ENCODE measurements around the gene ZNF320. TPM values are rescaled to one million over a fixed set of nuclear protein-coding genes. Genes with fewer than 3 reads are reported as not detected.
"Not testable (repeated sequence)": the region's sequence is repeated elsewhere in the genome, so short reads cannot be mapped to it uniquely, and the experiment has no call there.

The ZNF320 gene
- polyA plus RNA-seq (2012; ENCODE audit: low read depth, missing spikeins) = 2.2 TPM

- TF ChIP-seq POLR2A (IDR thresholded peaks at IDR 0.05; ENCODE audit: low read depth, low read length) = peak; percentile 88
- no peak; the same call in 1 of the 2 replicates for TF ChIP-seq TAF1 (IDR thresholded peaks at IDR 0.05; ENCODE audit: low read depth, low read length)
- TF ChIP-seq POLR2AphosphoS5 (IDR thresholded peaks at IDR 0.05; ENCODE audit: low read depth, low read length) = peak; percentile 76
- DNase-seq (ENCODE audit: insufficient read length, low spot score) (peak; percentile 92), FAIRE-seq (peak; percentile 97)
These were observed at the start of gene ZNF320 for GRCh38 chr19:52897138-52897935. Gene ZNF320, minus strand, starts transcription at chr19:52897635. Its CDS starts 7,380 bp downstream, at chr19:52890255.

GRCh38 chr19:52946322-52947310, 49.2 kb upstream of the ZNF320 start:
- no peak for FAIRE-seq
- no peak for TF ChIP-seq PAX5 (IDR thresholded peaks at IDR 0.05; ENCODE audit: insufficient read depth, low read length, severe bottlenecking)
- no peak for TF ChIP-seq SPI1 (IDR thresholded peaks at IDR 0.05; ENCODE audit: low read depth, low read length)
- TF ChIP-seq POLR2AphosphoS5 (IDR thresholded peaks at IDR 0.05; ENCODE audit: low read depth, low read length) = no peak
- no peak for TF ChIP-seq POU2F2 (IDR thresholded peaks at IDR 0.05; ENCODE audit: low read depth, low read length)
- TF ChIP-seq TAF1 (IDR thresholded peaks at IDR 0.05; ENCODE audit: low read depth, low read length) = no peak
- no peak for TF ChIP-seq POLR2A (IDR thresholded peaks at IDR 0.05; ENCODE audit: low read depth, low read length)
- no peak for DNase-seq (ENCODE audit: insufficient read length, low spot score)

GRCh38 chr19:52945652-52946321, 48.4 kb upstream of the ZNF320 start:
- FAIRE-seq = no peak

GRCh38 chr19:52944703-52945493, 47.5 kb upstream of the ZNF320 start:
- DNase-seq (ENCODE audit: insufficient read length, low spot score); FAIRE-seq: not testable (repeated sequence)

More at GRCh38 chr19:52945652-52946321, 48.4 kb upstream of the ZNF320 start:
- TF ChIP-seq POLR2A (IDR thresholded peaks at IDR 0.05; ENCODE audit: low read depth, low read length) (no peak), POU2F2 (IDR thresholded peaks at IDR 0.05; ENCODE audit: low read depth, low read length) (no peak), SPI1 (IDR thresholded peaks at IDR 0.05; ENCODE audit: low read depth, low read length) (no peak), PAX5 (IDR thresholded peaks at IDR 0.05; ENCODE audit: insufficient read depth, low read length, severe bottlenecking) (no peak), TAF1 (IDR thresholded peaks at IDR 0.05; ENCODE audit: low read depth, low read length) (no peak), POLR2AphosphoS5 (IDR thresholded peaks at IDR 0.05; ENCODE audit: low read depth, low read length) (no peak)
- DNase-seq (ENCODE audit: insufficient read length, low spot score) = no peak

GRCh38 chr19:52943884-52944643, 46.6 kb upstream of the ZNF320 start:
- TF ChIP-seq POLR2A (IDR thresholded peaks at IDR 0.05; ENCODE audit: low read depth, low read length) = no peak
- TF ChIP-seq SPI1 (IDR thresholded peaks at IDR 0.05; ENCODE audit: low read depth, low read length) = no peak
- no peak for TF ChIP-seq POLR2AphosphoS5 (IDR thresholded peaks at IDR 0.05; ENCODE audit: low read depth, low read length)
- TF ChIP-seq PAX5 (IDR thresholded peaks at IDR 0.05; ENCODE audit: insufficient read depth, low read length, severe bottlenecking) = no peak
- no peak for TF ChIP-seq POU2F2 (IDR thresholded peaks at IDR 0.05; ENCODE audit: low read depth, low read length)
- TF ChIP-seq TAF1 (IDR thresholded peaks at IDR 0.05; ENCODE audit: low read depth, low read length) = no peak
- DNase-seq (ENCODE audit: insufficient read length, low spot score) (no peak), FAIRE-seq (no peak)

- FAIRE-seq (no peak), DNase-seq (ENCODE audit: insufficient read length, low spot score) (no peak)
- TF ChIP-seq POLR2AphosphoS5 (IDR thresholded peaks at IDR 0.05; ENCODE audit: low read depth, low read length) = no peak
- TF ChIP-seq PAX5 (IDR thresholded peaks at IDR 0.05; ENCODE audit: insufficient read depth, low read length, severe bottlenecking) = no peak
- no peak for TF ChIP-seq POLR2A (IDR thresholded peaks at IDR 0.05; ENCODE audit: low read depth, low read length)
- TF ChIP-seq POU2F2 (IDR thresholded peaks at IDR 0.05; ENCODE audit: low read depth, low read length) = no peak
- no peak for TF ChIP-seq TAF1 (IDR thresholded peaks at IDR 0.05; ENCODE audit: low read depth, low read length)
- no peak for TF ChIP-seq SPI1 (IDR thresholded peaks at IDR 0.05; ENCODE audit: low read depth, low read length)
These were observed 45.9 kb upstream of the ZNF320 start for GRCh38 chr19:52943134-52943883.

- FAIRE-seq = peak; percentile 95
- DNase-seq (ENCODE audit: insufficient read length, low spot score) = peak; percentile 84
- TF ChIP-seq POLR2AphosphoS5 (IDR thresholded peaks at IDR 0.05; ENCODE audit: low read depth, low read length) (peak; percentile 82), PAX5 (IDR thresholded peaks at IDR 0.05; ENCODE audit: insufficient read depth, low read length, severe bottlenecking) (no peak), SPI1 (IDR thresholded peaks at IDR 0.05; ENCODE audit: low read depth, low read length) (no peak), TAF1 (IDR thresholded peaks at IDR 0.05; ENCODE audit: low read depth, low read length) (peak; percentile 60), POLR2A (IDR thresholded peaks at IDR 0.05; ENCODE audit: low read depth, low read length) (peak; percentile 84), POU2F2 (IDR thresholded peaks at IDR 0.05; ENCODE audit: low read depth, low read length) (no peak)
These were observed 45.1 kb upstream of the ZNF320 start for GRCh38 chr19:52942386-52943133.
